ENCODE data around the gene MRPS22.

Gene MRPS22

GRCh38 chr3:139358841-139359562, 15.2 kb downstream of the MRPS22 start:
- Histone ChIP-seq H3K4me3 (ENCODE audit: low read length in 2 of 2) (no peak overlapping the region), H2BK5ac (ENCODE audit: low read length) (no peak overlapping the region), H4K91ac (ENCODE audit: low read depth, low read length, poor library complexity) (no peak overlapping the region), H3K14ac (ENCODE audit: low read length) (no peak overlapping the region), H3K4me2 (ENCODE audit: insufficient read depth, low read length, poor library complexity, severe bottlenecking) (no peak overlapping the region), H3K9me3 (replicated peaks in 1 of 2; ENCODE audit: control insufficient read depth in 2 of 2, insufficient read depth in 1 of 2, low read depth in 1 of 2, low read length in 2 of 2) (no peaks in the 10 kb centered on the region), H3K23ac (ENCODE audit: low read depth, low read length, poor library complexity) (no peak overlapping the region), H3K27ac (replicated peaks; ENCODE audit: low read length) (no peak overlapping the region), H3K9ac (ENCODE audit: low read depth, low read length, poor library complexity) (no peak overlapping the region), H3K79me1 (ENCODE audit: low read depth, low read length) (no peaks in the 10 kb centered on the region), H2BK120ac (ENCODE audit: low read depth, low read length) (no peak overlapping the region), H3K36me3 (replicated peaks in 1 of 2; ENCODE audit: control insufficient read depth in 2 of 2, insufficient read depth in 2 of 2, low read length in 2 of 2) (peaks cover 27 to 90% of the 10 kb centered on the region in 2 donors), H2BK12ac (ENCODE audit: low read length) (no peak overlapping the region), H3K4ac (ENCODE audit: low read length) (no peak overlapping the region), H2AFZ (ENCODE audit: low read length) (no peak overlapping the region), H3K27me3 (ENCODE audit: control insufficient read depth in 3 of 3, insufficient read depth in 3 of 3, low read depth in 1 of 3, low read length in 3 of 3) (no peaks in the 10 kb centered on the region), H3K4me1 (ENCODE audit: control insufficient read depth in 2 of 2, insufficient read depth in 1 of 2, low read depth in 1 of 2, low read length in 2 of 2) (peaks cover 0 to 15% of the 10 kb centered on the region in 2 donors), H2BK15ac (ENCODE audit: low read length) (no peak overlapping the region), H3K18ac (ENCODE audit: low read length) (no peak overlapping the region), H2AK5ac (ENCODE audit: low read depth, low read length) (no peak overlapping the region), H4K8ac (ENCODE audit: low read depth, low read length) (no peak overlapping the region)
- peak; percentile 6 for DNase-seq (ENCODE audit: low spot score)
- no CpG with 5 or more reads among the region's 3 CpGs for WGBS, 2 donors (ENCODE audit: extremely low coverage in 2 of 2, insufficient read length in 2 of 2, insufficient replicate concordance in 1 of 2)

- Histone ChIP-seq H3K4me2 (ENCODE audit: insufficient read depth, low read length, poor library complexity, severe bottlenecking) (no peak overlapping the region), H3K4me3 (ENCODE audit: low read length in 2 of 2) (no peak overlapping the region), H3K27ac (replicated peaks; ENCODE audit: low read length) (no peak overlapping the region), H4K8ac (ENCODE audit: low read depth, low read length) (no peak overlapping the region), H2BK120ac (ENCODE audit: low read depth, low read length) (no peak overlapping the region), H2BK5ac (ENCODE audit: low read length) (no peak overlapping the region), H3K79me1 (ENCODE audit: low read depth, low read length) (no peaks in the 10 kb centered on the region), H3K14ac (ENCODE audit: low read length) (no peak overlapping the region), H2AK5ac (ENCODE audit: low read depth, low read length) (no peak overlapping the region), H3K18ac (ENCODE audit: low read length) (no peak overlapping the region), H2AFZ (ENCODE audit: low read length) (no peak overlapping the region), H2BK12ac (ENCODE audit: low read length) (no peak overlapping the region), H2BK15ac (ENCODE audit: low read length) (no peak overlapping the region), H3K27me3 (ENCODE audit: control insufficient read depth in 3 of 3, insufficient read depth in 3 of 3, low read depth in 1 of 3, low read length in 3 of 3) (no peaks in the 10 kb centered on the region), H3K9ac (ENCODE audit: low read depth, low read length, poor library complexity) (no peak overlapping the region), H4K91ac (ENCODE audit: low read depth, low read length, poor library complexity) (no peak overlapping the region), H3K4me1 (ENCODE audit: control insufficient read depth in 2 of 2, insufficient read depth in 1 of 2, low read depth in 1 of 2, low read length in 2 of 2) (peaks cover 0 to 22% of the 10 kb centered on the region in 2 donors), H3K36me3 (replicated peaks in 1 of 2; ENCODE audit: control insufficient read depth in 2 of 2, insufficient read depth in 2 of 2, low read length in 2 of 2) (peaks cover 16 to 91% of the 10 kb centered on the region in 2 donors), H3K4ac (ENCODE audit: low read length) (no peak overlapping the region), H3K23ac (ENCODE audit: low read depth, low read length, poor library complexity) (no peak overlapping the region), H3K9me3 (replicated peaks in 1 of 2; ENCODE audit: control insufficient read depth in 2 of 2, insufficient read depth in 1 of 2, low read depth in 1 of 2, low read length in 2 of 2) (peaks cover 0 to 4% of the 10 kb centered on the region in 2 donors)
- no peak for DNase-seq (ENCODE audit: low spot score)
- WGBS, 2 donors (ENCODE audit: extremely low coverage in 2 of 2, insufficient read length in 2 of 2, insufficient replicate concordance in 1 of 2) = no CpG with 5 or more reads among the region's 2 CpGs
Measured at GRCh38 chr3:139361276-139361675, 17.5 kb downstream of the MRPS22 start.

GRCh38 chr3:139364549-139364948, 20.7 kb downstream of the MRPS22 start:
- no peak overlapping the region for H3K14ac ChIP-seq (ENCODE audit: low read length)
- H3K4me3 ChIP-seq (ENCODE audit: low read length in 2 of 2) = no peak overlapping the region
- no peak overlapping the region for H3K23ac ChIP-seq (ENCODE audit: low read depth, low read length, poor library complexity)
- no peak overlapping the region for H3K4ac ChIP-seq (ENCODE audit: low read length)
- H2AFZ ChIP-seq (ENCODE audit: low read length) = no peak overlapping the region
- no peak overlapping the region for H3K18ac ChIP-seq (ENCODE audit: low read length)
- H3K9ac ChIP-seq (ENCODE audit: low read depth, low read length, poor library complexity) = no peak overlapping the region
- no peak overlapping the region for H2BK120ac ChIP-seq (ENCODE audit: low read depth, low read length)
- DNase-seq (ENCODE audit: low spot score) = no peak
- WGBS, 2 donors (ENCODE audit: extremely low coverage in 2 of 2, insufficient read length in 2 of 2, insufficient replicate concordance in 1 of 2) = no CpG with 5 or more reads among the region's 1 CpG
- H3K27ac ChIP-seq (replicated peaks; ENCODE audit: low read length) = no peak overlapping the region
- H3K79me1 ChIP-seq (ENCODE audit: low read depth, low read length) = no peaks in the 10 kb centered on the region
- H2BK15ac ChIP-seq (ENCODE audit: low read length) = no peak overlapping the region
- no peak overlapping the region for H2BK12ac ChIP-seq (ENCODE audit: low read length)
- no peak overlapping the region for H2AK5ac ChIP-seq (ENCODE audit: low read depth, low read length)
- H3K4me1 ChIP-seq (ENCODE audit: control insufficient read depth in 2 of 2, insufficient read depth in 1 of 2, low read depth in 1 of 2, low read length in 2 of 2) = peaks cover 0 to 19% of the 10 kb centered on the region in 2 donors
- H3K27me3 ChIP-seq (ENCODE audit: control insufficient read depth in 3 of 3, insufficient read depth in 3 of 3, low read depth in 1 of 3, low read length in 3 of 3) = no peaks in the 10 kb centered on the region
- peaks cover 11 to 99% of the 10 kb centered on the region in 2 donors for H3K36me3 ChIP-seq (replicated peaks in 1 of 2; ENCODE audit: control insufficient read depth in 2 of 2, insufficient read depth in 2 of 2, low read length in 2 of 2)
- no peak overlapping the region for H2BK5ac ChIP-seq (ENCODE audit: low read length)
- H4K91ac ChIP-seq (ENCODE audit: low read depth, low read length, poor library complexity) = no peak overlapping the region
- H4K8ac ChIP-seq (ENCODE audit: low read depth, low read length) = no peak overlapping the region
- no peak overlapping the region for H3K4me2 ChIP-seq (ENCODE audit: insufficient read depth, low read length, poor library complexity, severe bottlenecking)
- H3K9me3 ChIP-seq (replicated peaks in 1 of 2; ENCODE audit: control insufficient read depth in 2 of 2, insufficient read depth in 1 of 2, low read depth in 1 of 2, low read length in 2 of 2) = peaks cover 0 to 4% of the 10 kb centered on the region in 2 donors

GRCh38 chr3:139374099-139374498, 30.3 kb downstream of the MRPS22 start:
- Histone ChIP-seq H3K27ac (replicated peaks; ENCODE audit: low read length) (no peak overlapping the region), H3K9ac (ENCODE audit: low read depth, low read length, poor library complexity) (no peak overlapping the region), H3K36me3 (replicated peaks in 1 of 2; ENCODE audit: control insufficient read depth in 2 of 2, insufficient read depth in 2 of 2, low read length in 2 of 2) (peaks cover 23 to 100% of the 10 kb centered on the region in 2 donors), H2BK5ac (ENCODE audit: low read length) (no peak overlapping the region), H3K4me1 (ENCODE audit: control insufficient read depth in 2 of 2, insufficient read depth in 1 of 2, low read depth in 1 of 2, low read length in 2 of 2) (no peaks in the 10 kb centered on the region), H3K4me2 (ENCODE audit: insufficient read depth, low read length, poor library complexity, severe bottlenecking) (no peak overlapping the region), H3K18ac (ENCODE audit: low read length) (no peak overlapping the region), H3K9me3 (replicated peaks in 1 of 2; ENCODE audit: control insufficient read depth in 2 of 2, insufficient read depth in 1 of 2, low read depth in 1 of 2, low read length in 2 of 2) (no peaks in the 10 kb centered on the region), H2AK5ac (ENCODE audit: low read depth, low read length) (no peak overlapping the region), H2BK15ac (ENCODE audit: low read length) (no peak overlapping the region), H3K79me1 (ENCODE audit: low read depth, low read length) (no peaks in the 10 kb centered on the region), H3K23ac (ENCODE audit: low read depth, low read length, poor library complexity) (no peak overlapping the region), H2AFZ (ENCODE audit: low read length) (no peak overlapping the region), H4K8ac (ENCODE audit: low read depth, low read length) (no peak overlapping the region), H4K91ac (ENCODE audit: low read depth, low read length, poor library complexity) (no peak overlapping the region), H3K4ac (ENCODE audit: low read length) (no peak overlapping the region), H3K27me3 (ENCODE audit: control insufficient read depth in 3 of 3, insufficient read depth in 3 of 3, low read depth in 1 of 3, low read length in 3 of 3) (no peaks in the 10 kb centered on the region), H3K14ac (ENCODE audit: low read length) (no peak overlapping the region), H2BK12ac (ENCODE audit: low read length) (no peak overlapping the region), H3K4me3 (ENCODE audit: low read length in 2 of 2) (no peak overlapping the region), H2BK120ac (ENCODE audit: low read depth, low read length) (no peak overlapping the region)
- no peak for DNase-seq (ENCODE audit: low spot score)
- no CpG with 5 or more reads among the region's 2 CpGs for WGBS, 2 donors (ENCODE audit: extremely low coverage in 2 of 2, insufficient read length in 2 of 2, insufficient replicate concordance in 1 of 2)
